HepG2 (cell line): ENCODE measurements around the gene ANKZF1. TPM values are rescaled to one million over a fixed set of nuclear protein-coding genes. Genes with fewer than 3 reads are reported as not detected.

ENCODE experiments used
- AHDC1 ChIP-seq: sonication (generic); formaldehyde crosslinking; IDR thresholded peaks from 2 replicates; pipeline ENCODE4 v1.5.1; 2020; ENCODE audit warnings: mild to moderate bottlenecking, missing genetic modification reagents, borderline replicate concordance
- KIAA2018 ChIP-seq: sonication (generic); formaldehyde crosslinking; IDR thresholded peaks from 2 replicates; pipeline ENCODE4 v1.5.0; 2020; ENCODE audit warnings: mild to moderate bottlenecking, missing genetic modification reagents, borderline replicate concordance
- NFKB2 ChIP-seq: sonication (generic); formaldehyde crosslinking; IDR thresholded peaks from 2 replicates; pipeline ENCODE4 v1.4.0; 2020; ENCODE audit warnings: missing genetic modification reagents, borderline replicate concordance
- RNF2 ChIP-seq: fragments of 450-650 bp; conservative IDR thresholded peaks from 2 replicates; pipeline ENCODE4 v1.6.1; 2016; ENCODE audit warnings: low read depth
- ZFX ChIP-seq: sonication (generic); formaldehyde crosslinking; IDR thresholded peaks from 2 replicates; pipeline ENCODE4 v1.4.0; 2020; ENCODE audit warnings: mild to moderate bottlenecking, low read depth, missing genetic modification reagents, moderate library complexity
- ZMYM3 ChIP-seq: sonication (generic); formaldehyde crosslinking; IDR thresholded peaks from 2 replicates; pipeline ENCODE4 v1.5.1; 2020; ENCODE audit warnings: mild to moderate bottlenecking, missing genetic modification reagents
- ZNF383 ChIP-seq: sonication (generic); formaldehyde crosslinking; IDR thresholded peaks from 2 replicates; pipeline ENCODE4 v1.4.0; 2020; ENCODE audit warnings: missing genetic modification reagents, mild to moderate bottlenecking, borderline replicate concordance
- ZNF563 ChIP-seq: sonication (generic); formaldehyde crosslinking; IDR thresholded peaks from 2 replicates; pipeline ENCODE4 v1.8.0; 2022; ENCODE audit warnings: mild to moderate bottlenecking, moderate library complexity, missing genetic modification reagents
- ZNF704 ChIP-seq: sonication (generic); formaldehyde crosslinking; IDR thresholded peaks from 2 replicates; pipeline ENCODE4 v1.8.1; 2023; ENCODE audit warnings: mild to moderate bottlenecking, inconsistent platforms, moderate library complexity, missing genetic modification reagents, borderline replicate concordance
- polyA plus RNA-seq, 8 experiments: library from polyadenylated mRNA; depleted of rRNA in 3 of 8; stranded (reverse) in 7 of 8; unstranded in 1 of 8; fragments of >200 nt; fragmentation: Illumina TruSeq in 4 of 8; extraction: Trizol in 4 of 8; gene quantifications; 2 replicates each; pipeline versions ENCODE4 v1.2.1 to v1.2.3, GENCODE V29; 2011 to 2016; ENCODE audit warnings: low read depth in 4 of 8, missing spikeins in 1 of 8, mixed read lengths in 1 of 8; ENCODE audit not compliant: insufficient read depth in 1 of 8
- total RNA-seq, 5 experiments: library from RNA; depleted of rRNA; stranded (reverse); fragments of >200 nt; fragmentation: Illumina TruSeq; extraction: Trizol; gene quantifications; 2 replicates each; pipeline ENCODE4 v1.2.3, GENCODE V29; 2016; ENCODE audit warnings: low read depth in 1 of 5

ANKZF1 gene
- total and polyA plus RNA-seq, 2 of the 13 experiments (the other 11 are each of a cell fraction or from before 2014, with no cell fraction given), result 25.3 to 128 TPM

- TF ChIP-seq KIAA2018, result no peak; the same call in 1 of the 2 replicates
- no peak for TF ChIP-seq ZNF383 (CRISPR knock-in tag)
- TF ChIP-seq ZNF704 (CRISPR knock-in tag), result no peak
- TF ChIP-seq AHDC1, result no peak
- peak; percentile 98 for TF ChIP-seq ZFX (CRISPR knock-in tag)
- TF ChIP-seq ZNF563 (CRISPR knock-in tag), result peak; percentile 100
- peak; percentile 95 for TF ChIP-seq NFKB2
- no peak for TF ChIP-seq ZMYM3 (CRISPR knock-in tag)
- TF ChIP-seq RNF2, result peak; percentile 68
Observed at GRCh38 chr2:219279151-219279915, 49.7 kb downstream of the ANKZF1 start, which contains the start of gene DNAJB2 (continued).
